C4-2B (cell line): Measurements from ENCODE around the gene PTPN12.
"Not testable (repeated sequence)": the region's sequence is repeated elsewhere in the genome, so short reads cannot be mapped to it uniquely, and the experiment has no call there.

Source experiments
- H3K27ac ChIP-seq: fragments of 450-650 bp; 2 replicates; pipeline ENCODE4 v1.5.1; 2017
- CTCF ChIP-seq: fragments of 450-650 bp; conservative IDR thresholded peaks from 2 replicates; pipeline ENCODE4 v1.5.1; 2017; ENCODE audit warnings: mild to moderate bottlenecking
- ZFX ChIP-seq: fragments of 450-650 bp; IDR thresholded peaks from 2 replicates; pipeline ENCODE4 v1.6.1; 2017

Gene PTPN12

GRCh38 chr7:77537136-77537777 is at the start of gene PTPN12:
Gene PTPN12, plus strand, starts transcription at chr7:77537295. Its CDS starts 252 bp downstream, at chr7:77537547.
- TF ChIP-seq ZFX (no peak), CTCF (no peak)
- H3K27ac ChIP-seq, result peak within 1 kb of the TSS; percentile 96

GRCh38 chr7:77488986-77489385 is 48.1 kb upstream of the PTPN12 start:
- H3K27ac ChIP-seq, result no peak overlapping the region
- TF ChIP-seq ZFX (no peak), CTCF (no peak)

- TF ChIP-seq ZFX, result no peak
Measured at GRCh38 chr7:77497079-77497478, 40.0 kb upstream of the PTPN12 start.

GRCh38 chr7:77498659-77499379 is 38.3 kb upstream of the PTPN12 start:
- TF ChIP-seq ZFX, result no peak
- TF ChIP-seq CTCF, result no peak
- peak overlapping the region; percentile 79; the same call in 1 of the 2 replicates for H3K27ac ChIP-seq

More at GRCh38 chr7:77497079-77497478, 40.0 kb upstream of the PTPN12 start:
- no peak overlapping the region for H3K27ac ChIP-seq

- H3K27ac ChIP-seq, result no peak overlapping the region
- TF ChIP-seq CTCF (no peak), ZFX (no peak)
Measured at GRCh38 chr7:77501192-77501515, 35.9 kb upstream of the PTPN12 start.

- TF ChIP-seq ZFX, result no peak
- TF ChIP-seq CTCF, result no peak
- H3K27ac ChIP-seq, result no peak overlapping the region
Measured at GRCh38 chr7:77504951-77505350, 32.1 kb upstream of the PTPN12 start.

GRCh38 chr7:77506899-77507298 is 30.2 kb upstream of the PTPN12 start:
- TF ChIP-seq CTCF (no peak), ZFX (no peak)
- no peak overlapping the region for H3K27ac ChIP-seq

- not testable (repeated sequence) for H3K27ac ChIP-seq
Measured at GRCh38 chr7:77513002-77513670, 24.0 kb upstream of the PTPN12 start.
